Activated naive CD8-positive, alpha-beta T cell (primary cell): ENCODE data around the gene MECP2.
A peak's percentile ranks its signal among the peaks of the same experiment; 100 is the strongest.
"Not testable (repeated sequence)": the region's sequence is repeated elsewhere in the genome, so short reads cannot be mapped to it uniquely, and the experiment has no call there.

Experiments used
- H3K27ac Mint-ChIP-seq: one replicate; pipeline ENCODE4 v1.8.0; 2021; ENCODE audit warnings: mixed read lengths
- H3K27me3 Mint-ChIP-seq: one replicate; pipeline ENCODE4 v1.8.0; 2021; ENCODE audit warnings: mixed read lengths
- H3K36me3 Mint-ChIP-seq: one replicate; pipeline ENCODE4 v1.8.0; 2021; ENCODE audit warnings: mixed read lengths
- H3K4me1 Mint-ChIP-seq: one replicate; pipeline ENCODE4 v1.8.0; 2021; ENCODE audit warnings: low read depth, mixed read lengths
- H3K4me3 Mint-ChIP-seq: one replicate; pipeline ENCODE4 v1.8.0; 2021; ENCODE audit warnings: mild to moderate bottlenecking, mixed read lengths
- H3K9me3 Mint-ChIP-seq: one replicate; pipeline ENCODE4 v1.8.0; 2021; ENCODE audit warnings: low read depth, mixed read lengths

Gene MECP2

DNA sequence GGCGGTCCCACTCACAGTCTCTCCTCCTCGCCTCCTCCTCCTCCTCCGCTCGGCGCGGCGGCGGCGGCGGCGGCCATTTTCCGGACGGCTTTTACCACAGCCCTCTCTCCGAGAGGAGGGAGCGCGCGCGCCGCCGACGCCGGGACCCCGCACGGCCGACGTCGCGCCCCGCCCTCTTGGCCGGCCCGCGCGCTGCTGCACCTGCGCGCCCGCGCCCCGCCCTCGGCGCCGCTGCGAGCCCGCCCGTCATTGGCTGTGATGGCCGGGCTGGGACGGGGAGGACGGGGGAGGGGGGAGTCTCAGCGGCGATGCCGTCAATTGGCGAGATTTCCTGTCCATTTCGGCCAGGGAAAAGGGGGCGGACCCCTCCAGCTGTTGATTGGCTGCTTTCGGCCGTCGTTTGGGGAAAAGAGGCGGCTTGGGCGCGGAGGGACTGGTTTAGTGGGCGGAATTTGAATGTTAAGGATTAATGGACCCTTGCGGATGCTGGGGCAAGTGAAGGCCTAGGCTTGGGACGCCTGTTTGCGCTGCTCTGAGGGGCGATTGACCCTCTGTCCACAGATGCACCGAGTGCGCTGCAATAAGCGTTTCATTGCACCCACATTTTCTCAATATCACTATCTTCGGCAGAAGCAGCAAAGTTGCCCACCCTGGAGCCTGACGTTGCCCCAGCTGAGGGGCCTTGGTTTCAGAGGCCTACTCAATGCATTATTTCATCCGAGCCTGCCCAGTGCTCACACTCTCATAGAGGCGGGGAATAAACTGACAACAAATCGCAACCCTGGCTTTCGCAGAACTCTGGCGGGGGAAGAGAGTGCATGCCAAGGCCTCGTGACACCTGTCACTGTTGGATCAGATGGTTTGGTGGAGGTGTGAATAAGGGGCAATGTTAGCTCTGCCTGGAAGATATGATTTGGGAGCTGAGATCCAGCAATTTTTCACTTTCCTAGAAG is at the start of gene MECP2:
TSS of gene MECP2 (minus strand) at position 129 of the 953 bp plus-strand sequence.
- Mint-ChIP-seq H3K9me3 (no peaks in the 10 kb centered on the region), H3K4me1 (peaks cover 34% of the 10 kb centered on the region), H3K36me3 (peaks cover 4% of the 10 kb centered on the region), H3K27ac (peak within 1 kb of the TSS; percentile 95), H3K4me3 (peak within 1 kb of the TSS; percentile 90), H3K27me3 (no peaks in the 10 kb centered on the region)

DNA sequence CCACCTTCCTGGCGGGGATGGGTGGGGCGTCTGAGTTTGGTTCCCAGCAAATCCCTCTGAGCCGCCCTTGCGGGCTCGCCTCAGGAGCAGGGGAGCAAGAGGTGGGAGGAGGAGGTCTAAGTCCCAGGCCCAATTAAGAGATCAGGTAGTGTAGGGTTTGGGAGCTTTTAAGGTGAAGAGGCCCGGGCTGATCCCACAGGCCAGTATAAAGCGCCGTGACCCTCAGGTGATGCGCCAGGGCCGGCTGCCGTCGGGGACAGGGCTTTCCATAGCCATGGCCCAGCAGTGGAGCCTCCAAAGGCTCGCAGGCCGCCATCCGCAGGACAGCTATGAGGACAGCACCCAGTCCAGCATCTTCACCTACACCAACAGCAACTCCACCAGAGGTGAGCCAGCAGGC is 46.5 kb upstream of the MECP2 start, which contains the start of gene OPN1LW:
TSS of gene OPN1LW (plus strand) at position 234 of the 400 bp plus-strand sequence. CDS start at position 275, 41 bp downstream.
- not testable (repeated sequence) for H3K27me3 Mint-ChIP-seq, H3K27ac Mint-ChIP-seq, H3K4me3 Mint-ChIP-seq, H3K4me1 Mint-ChIP-seq, H3K9me3 Mint-ChIP-seq, H3K36me3 Mint-ChIP-seq

- no peaks in the 10 kb centered on the region for H3K9me3 Mint-ChIP-seq
- H3K4me1 Mint-ChIP-seq = no peaks in the 10 kb centered on the region
- H3K27ac Mint-ChIP-seq = no peak overlapping the region
- H3K27me3 Mint-ChIP-seq = no peaks in the 10 kb centered on the region
- no peaks in the 10 kb centered on the region for H3K36me3 Mint-ChIP-seq
- H3K4me3 Mint-ChIP-seq = no peak overlapping the region
Measured at GRCh38 chrX:154142950-154143745, 45.6 kb upstream of the MECP2 start.

- H3K27ac Mint-ChIP-seq = no peak overlapping the region
- no peak overlapping the region for H3K4me3 Mint-ChIP-seq
- no peaks in the 10 kb centered on the region for H3K36me3 Mint-ChIP-seq
- H3K27me3 Mint-ChIP-seq = no peaks in the 10 kb centered on the region
- no peaks in the 10 kb centered on the region for H3K4me1 Mint-ChIP-seq
- no peaks in the 10 kb centered on the region for H3K9me3 Mint-ChIP-seq
Measured at GRCh38 chrX:154142386-154142785, 44.9 kb upstream of the MECP2 start.

DNA sequence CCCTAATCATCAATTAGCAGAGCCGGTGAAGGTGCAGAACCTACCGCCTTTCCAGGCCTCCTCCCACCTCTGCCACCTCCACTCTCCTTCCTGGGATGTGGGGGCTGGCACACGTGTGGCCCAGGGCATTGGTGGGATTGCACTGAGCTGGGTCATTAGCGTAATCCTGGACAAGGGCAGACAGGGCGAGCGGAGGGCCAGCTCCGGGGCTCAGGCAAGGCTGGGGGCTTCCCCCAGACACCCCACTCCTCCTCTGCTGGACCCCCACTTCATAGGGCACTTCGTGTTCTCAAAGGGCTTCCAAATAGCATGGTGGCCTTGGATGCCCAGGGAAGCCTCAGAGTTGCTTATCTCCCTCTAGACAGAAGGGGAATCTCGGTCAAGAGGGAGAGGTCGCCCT is 43.2 kb upstream of the MECP2 start:
- H3K4me1 Mint-ChIP-seq = peaks cover 10% of the 10 kb centered on the region
- H3K36me3 Mint-ChIP-seq = no peaks in the 10 kb centered on the region
- H3K27me3 Mint-ChIP-seq = no peaks in the 10 kb centered on the region
- no peaks in the 10 kb centered on the region for H3K9me3 Mint-ChIP-seq
- no peak overlapping the region for H3K27ac Mint-ChIP-seq
- no peak overlapping the region for H3K4me3 Mint-ChIP-seq

GRCh38 chrX:154140206-154140605 is 42.7 kb upstream of the MECP2 start:
- Mint-ChIP-seq H3K4me3 (no peak overlapping the region), H3K4me1 (peaks cover 15% of the 10 kb centered on the region)

DNA sequence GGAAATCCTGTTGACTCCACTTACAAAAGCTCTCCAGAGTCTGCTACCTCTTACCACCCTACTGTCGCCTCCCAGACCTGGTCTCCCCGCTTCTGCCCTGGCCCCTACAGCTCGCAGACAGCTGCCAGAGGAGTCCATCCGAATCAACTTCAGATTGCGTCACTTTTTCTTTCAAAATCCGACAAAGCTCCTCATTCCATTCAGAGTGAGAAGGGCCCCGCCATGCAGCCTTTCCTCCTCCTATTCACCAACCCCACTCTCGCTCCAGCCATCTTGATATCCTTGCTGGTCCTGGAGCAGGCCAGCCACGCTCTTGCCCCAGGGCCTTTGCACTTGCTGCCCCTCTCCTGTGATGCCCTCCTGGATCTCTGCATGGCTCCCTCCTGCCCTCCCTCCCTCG is 41.3 kb upstream of the MECP2 start:
- H3K27me3 Mint-ChIP-seq = no peaks in the 10 kb centered on the region
- H3K4me3 Mint-ChIP-seq = no peak overlapping the region
- H3K9me3 Mint-ChIP-seq = no peaks in the 10 kb centered on the region
- peaks cover 19% of the 10 kb centered on the region for H3K4me1 Mint-ChIP-seq
- no peaks in the 10 kb centered on the region for H3K36me3 Mint-ChIP-seq
- no peak overlapping the region for H3K27ac Mint-ChIP-seq

More at GRCh38 chrX:154140206-154140605, 42.7 kb upstream of the MECP2 start:
- no peak overlapping the region for H3K27ac Mint-ChIP-seq
- H3K27me3 Mint-ChIP-seq = no peaks in the 10 kb centered on the region
- H3K9me3 Mint-ChIP-seq = no peaks in the 10 kb centered on the region
- H3K36me3 Mint-ChIP-seq = no peaks in the 10 kb centered on the region

- Mint-ChIP-seq H3K27me3 (no peaks in the 10 kb centered on the region), H3K4me1 (peaks cover 19% of the 10 kb centered on the region), H3K9me3 (no peaks in the 10 kb centered on the region), H3K27ac (peak overlapping the region; percentile 83), H3K36me3 (no peaks in the 10 kb centered on the region), H3K4me3 (peak overlapping the region; percentile 65)
Measured at GRCh38 chrX:154136627-154137161, 39.2 kb upstream of the MECP2 start.

DNA sequence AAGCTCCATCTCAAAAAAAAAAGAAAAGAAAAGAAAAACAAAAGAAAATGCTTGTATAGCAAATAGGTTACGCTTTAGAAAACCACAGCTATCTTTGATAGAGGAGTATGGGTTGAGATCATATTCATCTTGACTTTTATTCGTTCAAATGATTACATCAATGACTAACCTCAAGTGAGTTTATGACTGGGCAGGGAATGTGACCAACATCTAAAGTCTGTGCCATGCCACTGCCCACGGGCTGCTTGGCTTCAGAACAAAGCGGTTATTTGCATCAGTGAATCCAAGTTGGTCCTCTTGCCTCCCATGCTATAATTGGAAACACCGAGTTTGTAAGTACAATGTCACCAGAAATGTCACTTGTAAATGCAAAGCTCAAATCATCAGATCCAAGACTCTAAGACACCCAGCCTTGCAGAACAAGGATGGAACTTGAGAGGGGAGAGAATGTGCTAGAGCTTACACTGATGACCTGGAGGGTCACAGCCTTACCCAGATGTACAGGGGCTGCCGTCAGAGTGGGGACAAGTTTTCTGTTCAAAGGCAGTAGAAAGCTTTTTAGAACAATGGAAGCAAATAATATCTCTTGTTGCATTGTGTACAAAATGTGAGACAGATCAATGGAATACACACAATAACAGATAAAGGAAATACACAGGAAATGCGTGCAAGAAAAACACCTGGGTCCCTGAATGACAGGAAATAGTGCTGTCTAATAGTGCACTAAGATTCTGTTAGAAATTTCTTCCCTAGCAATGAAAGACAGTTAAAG is 38.1 kb upstream of the MECP2 start:
- peak overlapping the region; percentile 65 for H3K4me3 Mint-ChIP-seq
- H3K36me3 Mint-ChIP-seq = no peaks in the 10 kb centered on the region
- H3K27ac Mint-ChIP-seq = peak overlapping the region; percentile 61
- H3K27me3 Mint-ChIP-seq = no peaks in the 10 kb centered on the region
- H3K4me1 Mint-ChIP-seq = peaks cover 19% of the 10 kb centered on the region
- H3K9me3 Mint-ChIP-seq = no peaks in the 10 kb centered on the region

GRCh38 chrX:154132366-154132765 is 34.8 kb upstream of the MECP2 start:
- peaks cover 19% of the 10 kb centered on the region for H3K4me1 Mint-ChIP-seq
- no peaks in the 10 kb centered on the region for H3K9me3 Mint-ChIP-seq
- H3K27me3 Mint-ChIP-seq = no peaks in the 10 kb centered on the region
- no peak overlapping the region for H3K4me3 Mint-ChIP-seq
- no peaks in the 10 kb centered on the region for H3K36me3 Mint-ChIP-seq
- H3K27ac Mint-ChIP-seq = no peak overlapping the region

GRCh38 chrX:154131955-154132354 is 34.4 kb upstream of the MECP2 start:
- H3K4me1 Mint-ChIP-seq = peaks cover 16% of the 10 kb centered on the region
- H3K36me3 Mint-ChIP-seq = no peaks in the 10 kb centered on the region
- no peak overlapping the region for H3K4me3 Mint-ChIP-seq
- no peaks in the 10 kb centered on the region for H3K27me3 Mint-ChIP-seq
- no peak overlapping the region for H3K27ac Mint-ChIP-seq
- H3K9me3 Mint-ChIP-seq = no peaks in the 10 kb centered on the region

- H3K27ac Mint-ChIP-seq = no peak overlapping the region
- peaks cover 24% of the 10 kb centered on the region for H3K4me1 Mint-ChIP-seq
- H3K27me3 Mint-ChIP-seq = no peaks in the 10 kb centered on the region
- H3K9me3 Mint-ChIP-seq = no peaks in the 10 kb centered on the region
- no peaks in the 10 kb centered on the region for H3K36me3 Mint-ChIP-seq
- H3K4me3 Mint-ChIP-seq = no peak overlapping the region
Measured at GRCh38 chrX:154126101-154126500, 28.6 kb upstream of the MECP2 start.

GRCh38 chrX:154125391-154126040 is 28.0 kb upstream of the MECP2 start:
- H3K27me3 Mint-ChIP-seq = no peaks in the 10 kb centered on the region
- H3K36me3 Mint-ChIP-seq = no peaks in the 10 kb centered on the region
- H3K4me3 Mint-ChIP-seq = no peak overlapping the region
- no peaks in the 10 kb centered on the region for H3K9me3 Mint-ChIP-seq
- peaks cover 24% of the 10 kb centered on the region for H3K4me1 Mint-ChIP-seq
- H3K27ac Mint-ChIP-seq = peak overlapping the region; percentile 28
